ENCODE measurements around the gene IQSEC1. TPM values are rescaled to one million over a fixed set of nuclear protein-coding genes. Genes with fewer than 3 reads are reported as not detected.

The IQSEC1 gene
- polyA plus RNA-seq, 3 donors = 17.7 to 61.7 (median 30.3) TPM

DNA sequence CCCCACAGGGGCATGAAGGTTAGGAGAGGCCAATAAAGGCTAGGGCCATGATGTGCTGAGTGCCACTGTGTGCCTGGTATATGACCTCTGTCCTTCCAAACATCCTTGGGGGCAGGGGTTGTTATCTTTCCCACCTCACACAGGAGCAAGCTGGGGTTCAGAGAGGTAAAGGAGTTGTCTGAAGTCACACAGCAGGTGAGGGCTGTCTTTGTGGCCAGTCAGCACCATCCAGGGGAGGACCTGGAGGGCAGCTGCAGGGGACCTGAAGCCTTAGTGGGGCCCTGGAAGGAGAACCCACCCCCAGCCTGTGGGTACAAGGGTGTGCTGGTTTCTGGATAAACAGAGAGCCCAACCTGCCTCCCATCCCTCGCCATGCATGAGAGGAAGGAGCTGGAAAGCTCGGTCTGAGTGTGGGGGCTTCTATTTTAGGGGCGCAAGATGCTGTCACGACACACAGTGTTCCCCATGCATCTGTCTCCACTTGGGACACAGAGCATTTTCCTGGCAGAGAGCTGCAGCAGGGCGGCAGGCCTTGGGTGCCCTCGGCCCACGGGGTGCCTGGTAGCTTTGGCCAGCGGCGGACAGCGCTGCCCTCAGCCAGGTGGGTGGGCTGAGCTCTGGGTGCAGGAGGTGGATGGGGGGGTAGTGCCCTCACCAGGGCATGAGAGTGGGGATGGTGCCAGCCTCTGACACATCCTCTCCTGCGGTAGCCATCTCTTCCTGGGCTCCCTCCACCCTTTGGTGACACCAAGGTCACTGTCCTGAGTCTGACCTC lies 14.7 kb downstream of the IQSEC1 start:
- no peak overlapping the region for H3K4me3 Mint-ChIP-seq
- Histone ChIP-seq H3K27ac (ENCODE audit: low read depth in 1 of 2, low read length in 2 of 2) (no peak overlapping the region), H2AFZ (ENCODE audit: insufficient read depth, low read depth, low read length, poor library complexity, severe bottlenecking) (no peak overlapping the region), H3K27me3 (ENCODE audit: control insufficient read depth in 2 of 2, insufficient read depth in 2 of 2, low read length in 2 of 2) (no peaks in the 10 kb centered on the region), H3K79me2 (ENCODE audit: insufficient read depth, low read length) (no peaks in the 10 kb centered on the region), H3K9me3 (replicated peaks in 1 of 2; ENCODE audit: control insufficient read depth in 1 of 2, insufficient read depth in 1 of 2, low read length in 2 of 2) (no peaks in the 10 kb centered on the region), H4K20me1 (ENCODE audit: insufficient read depth, low read length) (no peaks in the 10 kb centered on the region), H3K4me1 (ENCODE audit: control insufficient read depth in 1 of 2, insufficient read depth in 2 of 2, low read length in 2 of 2) (no peaks in the 10 kb centered on the region), H3K4me2 (replicated peaks; ENCODE audit: extremely low read depth, low read length, poor library complexity, severe bottlenecking) (no peak overlapping the region), H3K36me3 (replicated peaks in 1 of 2; ENCODE audit: control insufficient read depth in 1 of 2, insufficient read depth in 2 of 2, low read length in 2 of 2) (no peaks in the 10 kb centered on the region), H3K4me3 (replicated peaks in 1 of 3; ENCODE audit: low read depth in 2 of 3, low read length in 3 of 3) (no peak overlapping the region), H3K9ac (ENCODE audit: insufficient read depth, low read length, poor library complexity, severe bottlenecking) (no peak overlapping the region)
- peaks cover 0 to 1% (median 0%) of the 10 kb centered on the region in 7 donors for H3K9me3 Mint-ChIP-seq
- no peaks in the 10 kb centered on the region for H3K4me1 Mint-ChIP-seq
- DNase-seq = no peak
- TF ChIP-seq, protein P1, sequence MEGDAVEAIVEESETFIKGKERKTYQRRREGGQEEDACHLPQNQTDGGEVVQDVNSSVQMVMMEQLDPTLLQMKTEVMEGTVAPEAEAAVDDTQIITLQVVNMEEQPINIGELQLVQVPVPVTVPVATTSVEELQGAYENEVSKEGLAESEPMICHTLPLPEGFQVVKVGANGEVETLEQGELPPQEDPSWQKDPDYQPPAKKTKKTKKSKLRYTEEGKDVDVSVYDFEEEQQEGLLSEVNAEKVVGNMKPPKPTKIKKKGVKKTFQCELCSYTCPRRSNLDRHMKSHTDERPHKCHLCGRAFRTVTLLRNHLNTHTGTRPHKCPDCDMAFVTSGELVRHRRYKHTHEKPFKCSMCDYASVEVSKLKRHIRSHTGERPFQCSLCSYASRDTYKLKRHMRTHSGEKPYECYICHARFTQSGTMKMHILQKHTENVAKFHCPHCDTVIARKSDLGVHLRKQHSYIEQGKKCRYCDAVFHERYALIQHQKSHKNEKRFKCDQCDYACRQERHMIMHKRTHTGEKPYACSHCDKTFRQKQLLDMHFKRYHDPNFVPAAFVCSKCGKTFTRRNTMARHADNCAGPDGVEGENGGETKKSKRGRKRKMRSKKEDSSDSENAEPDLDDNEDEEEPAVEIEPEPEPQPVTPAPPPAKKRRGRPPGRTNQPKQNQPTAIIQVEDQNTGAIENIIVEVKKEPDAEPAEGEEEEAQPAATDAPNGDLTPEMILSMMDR (IDR thresholded peaks at IDR 0.05) = no peak
- peaks cover 4 to 16% (median 7%) of the 10 kb centered on the region in 3 donors for H3K27me3 Mint-ChIP-seq (ENCODE audit: low read depth in 3 of 3)
- H3K36me3 Mint-ChIP-seq = no peaks in the 10 kb centered on the region
- intact Hi-C loops (cut with micrococcal nuclease) = no loop called here
- 95% methylated on average over 11 of the region's 11 CpGs for WGBS (ENCODE audit: insufficient coverage)
- no peak overlapping the region for H3K27ac Mint-ChIP-seq

DNA sequence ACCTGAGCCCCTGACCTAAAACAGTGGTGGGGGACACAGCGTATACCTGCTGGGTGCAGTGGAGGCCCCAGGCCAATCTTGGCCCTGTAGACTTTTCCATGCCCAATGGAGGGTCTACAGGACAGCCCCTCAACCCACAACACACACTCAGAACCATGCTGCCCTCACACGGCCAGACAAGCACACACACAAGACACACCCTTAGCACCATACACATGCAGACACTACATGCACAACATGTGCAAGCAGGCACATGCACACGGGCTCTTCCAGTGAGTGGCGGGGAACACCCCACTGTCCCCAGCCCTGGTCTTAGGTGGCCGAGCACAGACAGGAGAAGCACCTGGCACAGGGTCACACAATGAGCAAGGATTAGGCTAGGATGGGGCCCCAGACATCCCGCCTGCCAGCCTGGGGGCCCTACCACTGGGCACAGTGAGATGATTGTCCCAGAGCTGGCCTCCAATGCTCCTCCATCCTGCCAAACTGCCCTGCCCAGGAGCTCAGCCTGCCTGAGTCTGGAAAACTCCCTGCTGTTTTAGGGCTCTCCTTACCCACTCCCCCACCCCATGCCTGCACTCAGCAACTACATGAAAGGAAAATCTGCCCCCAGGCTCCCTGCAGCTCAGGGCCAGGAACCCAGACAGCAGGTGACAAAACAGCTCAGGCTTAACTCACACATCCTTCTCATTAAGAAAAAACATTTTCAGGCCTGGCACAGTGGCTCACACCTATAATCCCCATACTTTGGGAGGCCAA lies 15.8 kb downstream of the IQSEC1 start:
- H3K9me3 Mint-ChIP-seq = peaks cover 0 to 1% (median 0%) of the 10 kb centered on the region in 7 donors
- H3K79me2 ChIP-seq (ENCODE audit: insufficient read depth, low read length) = no peaks in the 10 kb centered on the region
- no peaks in the 10 kb centered on the region for H3K4me1 ChIP-seq (ENCODE audit: control insufficient read depth in 1 of 2, insufficient read depth in 2 of 2, low read length in 2 of 2)
- peak overlapping the region in 1 of 7 donors; percentile 9 for H3K27ac Mint-ChIP-seq
- no peaks in the 10 kb centered on the region for H3K4me1 Mint-ChIP-seq
- WGBS (ENCODE audit: insufficient coverage) = 97% methylated on average over 5 of the region's 6 CpGs
- no peaks in the 10 kb centered on the region for H4K20me1 ChIP-seq (ENCODE audit: insufficient read depth, low read length)
- H3K4me3 Mint-ChIP-seq = no peak overlapping the region
- no peak overlapping the region for H3K4me3 ChIP-seq (replicated peaks in 1 of 3; ENCODE audit: low read depth in 2 of 3, low read length in 3 of 3)
- peaks cover 4 to 20% (median 7%) of the 10 kb centered on the region in 3 donors for H3K27me3 Mint-ChIP-seq (ENCODE audit: low read depth in 3 of 3)
- no peak overlapping the region for H3K27ac ChIP-seq (ENCODE audit: low read depth in 1 of 2, low read length in 2 of 2)
- no peak for DNase-seq
- H3K27me3 ChIP-seq (ENCODE audit: control insufficient read depth in 2 of 2, insufficient read depth in 2 of 2, low read length in 2 of 2) = no peaks in the 10 kb centered on the region
- no peak overlapping the region for H2AFZ ChIP-seq (ENCODE audit: insufficient read depth, low read depth, low read length, poor library complexity, severe bottlenecking)
- H3K9ac ChIP-seq (ENCODE audit: insufficient read depth, low read length, poor library complexity, severe bottlenecking) = no peak overlapping the region
- H3K9me3 ChIP-seq (replicated peaks in 1 of 2; ENCODE audit: control insufficient read depth in 1 of 2, insufficient read depth in 1 of 2, low read length in 2 of 2) = no peaks in the 10 kb centered on the region
- no peak overlapping the region for H3K4me2 ChIP-seq (replicated peaks; ENCODE audit: extremely low read depth, low read length, poor library complexity, severe bottlenecking)
- H3K36me3 Mint-ChIP-seq = no peaks in the 10 kb centered on the region
- H3K36me3 ChIP-seq (replicated peaks in 1 of 2; ENCODE audit: control insufficient read depth in 1 of 2, insufficient read depth in 2 of 2, low read length in 2 of 2) = no peaks in the 10 kb centered on the region
- intact Hi-C loops (cut with micrococcal nuclease) = no loop called here
- TF ChIP-seq, protein P1 (IDR thresholded peaks at IDR 0.05) = no peak
